CD4-positive, alpha-beta memory T cell (primary cell): Measurements from ENCODE around the gene ARL17B. TPM values are rescaled to one million over a fixed set of nuclear protein-coding genes. Genes with fewer than 3 reads are reported as not detected.
"Not testable (repeated sequence)": the region's sequence is repeated elsewhere in the genome, so short reads cannot be mapped to it uniquely, and the experiment has no call there.

Experiments used
- CTCF ChIA-PET: fragments of 350-600 bp; sonication (Branson Sonifier 250); formaldehyde crosslinking; loops from one replicate; lab custom pipeline; 2021; ENCODE audit warnings: inconsistent platforms; ENCODE audit not compliant: partially characterized antibody; lab: Charles Lee
- POLR2A ChIA-PET: fragments of 350-600 bp; sonication (Branson Sonifier 250); formaldehyde crosslinking; loops from one replicate; lab custom pipeline; 2021; ENCODE audit not compliant: partially characterized antibody; lab: Charles Lee
- DNase-seq, 5 donors: peaks; one replicate each; pipeline versions ENCODE4 v3.0.0 to v3.0.0-alpha.2; 2020 to 2022; ENCODE audit warnings: mixed read lengths in 1 of 5
- H3K27ac ChIP-seq: one replicate; pipeline ENCODE4 v1.7.0; 2013; ENCODE audit warnings: low read depth, low read length
- H3K27me3 ChIP-seq: 2 replicates; pipeline ENCODE4 v1.7.0; 2013; ENCODE audit warnings: mild to moderate bottlenecking, low read length, moderate library complexity; ENCODE audit not compliant: insufficient read depth
- H3K36me3 ChIP-seq: 2 replicates; pipeline ENCODE4 v1.7.0; 2013; ENCODE audit warnings: mild to moderate bottlenecking, low read length, moderate library complexity; ENCODE audit not compliant: insufficient read depth
- H3K4me1 ChIP-seq: 2 replicates; pipeline ENCODE4 v1.7.0; 2013; ENCODE audit warnings: mild to moderate bottlenecking, low read length, moderate library complexity; ENCODE audit not compliant: insufficient read depth
- H3K4me3 ChIP-seq, 2 donors: one replicate each; pipeline ENCODE4 v1.7.0; 2013; ENCODE audit warnings: low read length in 2 of 2, mild to moderate bottlenecking in 1 of 2
- H3K9me3 ChIP-seq, 2 donors: one replicate each; pipeline ENCODE4 v1.7.0; 2013; ENCODE audit warnings: low read length in 2 of 2, control low read depth in 1 of 2; ENCODE audit not compliant: control insufficient read depth in 1 of 2
- H3K27ac Mint-ChIP-seq, 7 donors: one replicate each; pipeline ENCODE4 v1.8.0; 2020 to 2021; ENCODE audit warnings: mixed read lengths in 7 of 7, mild to moderate bottlenecking in 6 of 7, inconsistent platforms in 3 of 7, moderate library complexity in 3 of 7
- H3K27me3 Mint-ChIP-seq, 2 donors: one replicate each; pipeline ENCODE4 v1.8.0; 2020 to 2021; ENCODE audit warnings: mixed read lengths in 2 of 2
- H3K36me3 Mint-ChIP-seq, 2 donors: one replicate each; pipeline ENCODE4 v1.8.0; 2020 to 2021; ENCODE audit warnings: mixed read lengths in 2 of 2, inconsistent platforms in 1 of 2, mild to moderate bottlenecking in 1 of 2
- H3K4me1 Mint-ChIP-seq, 4 donors: one replicate each; pipeline ENCODE4 v1.8.0; 2020 to 2021; ENCODE audit warnings: mixed read lengths in 4 of 4, mild to moderate bottlenecking in 1 of 4
- H3K4me3 Mint-ChIP-seq, 8 donors: one replicate each; pipeline ENCODE4 v1.8.0; 2020 to 2021; ENCODE audit warnings: mixed read lengths in 8 of 8, mild to moderate bottlenecking in 7 of 8, moderate library complexity in 6 of 8, inconsistent platforms in 3 of 8
- H3K9me3 Mint-ChIP-seq, 8 donors: one replicate each; pipeline ENCODE4 v1.8.0; 2020 to 2021; ENCODE audit warnings: mixed read lengths in 8 of 8, mild to moderate bottlenecking in 5 of 8, inconsistent platforms in 3 of 8, moderate library complexity in 1 of 8
- intact Hi-C: fragments of 100-400 bp; cut with micrococcal nuclease; formaldehyde crosslinking; loops from one replicate; pipeline ENCODE4 v1.15.1; 2023
- polyA plus RNA-seq, 2 donors: library from polyadenylated mRNA; unstranded; fragments of 300-500 nt; fragmentation: Illumina TruSeq; gene quantifications; one replicate each; pipeline ENCODE4 v1.2.3, GENCODE V29; 2021
- total RNA-seq, 2 experiments: library from RNA; stranded (reverse); gene quantifications; one replicate each; pipeline ENCODE4 v1.2.3, GENCODE V29; 2021

Gene ARL17B
- total and polyA plus RNA-seq, 4 experiments from 2014 or later = 31.6 to 40.2 (median 37.5) TPM

DNA sequence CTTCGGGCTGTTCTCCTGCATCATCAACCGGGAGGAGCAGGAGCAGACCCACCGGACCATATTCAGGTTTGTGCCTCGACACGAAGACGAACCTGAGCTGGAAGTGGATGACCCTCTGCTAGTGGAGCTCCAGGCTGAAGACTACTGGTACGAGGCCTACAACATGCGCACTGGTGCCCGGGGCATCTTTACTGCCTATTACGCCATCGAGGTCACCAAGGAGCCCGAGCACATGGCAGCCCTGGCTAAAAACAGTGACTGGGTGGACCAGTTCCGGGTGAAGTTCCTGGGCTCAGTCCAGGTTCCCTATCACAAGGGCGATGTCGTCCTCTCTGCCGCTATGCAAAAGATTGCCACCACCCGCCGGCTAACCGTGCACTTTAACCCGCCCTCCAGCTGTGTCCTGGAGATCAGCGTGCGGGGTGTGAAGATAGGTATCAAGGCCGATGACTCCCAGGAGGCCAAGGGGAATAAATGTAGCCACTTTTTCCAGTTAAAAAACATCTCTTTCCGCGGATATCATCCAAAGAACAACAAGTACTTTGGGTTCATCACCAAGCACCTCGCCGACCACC, 117.1 kb downstream of the ARL17B start:
- H3K4me3 Mint-ChIP-seq, H3K27me3 Mint-ChIP-seq, intact Hi-C loops, POLR2A ChIA-PET, CTCF ChIA-PET, H3K36me3 Mint-ChIP-seq, DNase-seq, H3K27ac Mint-ChIP-seq, H3K9me3 ChIP-seq, H3K4me1 Mint-ChIP-seq, H3K4me1 ChIP-seq, H3K27me3 ChIP-seq, H3K27ac ChIP-seq, H3K4me3 ChIP-seq, H3K9me3 Mint-ChIP-seq, H3K36me3 ChIP-seq: not testable (repeated sequence)

DNA sequence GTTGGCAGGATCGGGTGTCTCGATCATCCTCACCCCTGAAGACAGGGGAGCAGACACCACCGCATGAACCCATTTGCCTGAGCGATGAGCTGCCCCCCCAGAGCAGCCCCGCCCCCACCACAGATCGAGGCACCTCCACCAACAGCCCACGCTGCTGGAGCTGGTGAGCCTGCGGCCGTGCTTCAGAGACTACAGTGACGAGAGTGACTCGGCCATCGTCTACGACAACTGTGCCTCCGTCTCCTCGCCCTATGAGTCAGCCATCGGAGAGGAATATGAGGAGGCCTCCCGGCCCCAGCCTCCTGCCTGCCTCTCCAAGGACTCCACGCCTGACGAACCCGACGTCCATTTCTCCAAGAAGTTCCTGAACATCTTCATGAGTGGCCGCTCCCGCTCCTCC, 117.6 kb downstream of the ARL17B start:
- H3K27ac ChIP-seq, H3K27me3 Mint-ChIP-seq, H3K4me3 Mint-ChIP-seq, H3K36me3 ChIP-seq, CTCF ChIA-PET, DNase-seq, H3K27me3 ChIP-seq, intact Hi-C loops, H3K9me3 ChIP-seq, POLR2A ChIA-PET, H3K27ac Mint-ChIP-seq, H3K9me3 Mint-ChIP-seq, H3K4me1 Mint-ChIP-seq, H3K36me3 Mint-ChIP-seq, H3K4me1 ChIP-seq, H3K4me3 ChIP-seq: not testable (repeated sequence)

DNA sequence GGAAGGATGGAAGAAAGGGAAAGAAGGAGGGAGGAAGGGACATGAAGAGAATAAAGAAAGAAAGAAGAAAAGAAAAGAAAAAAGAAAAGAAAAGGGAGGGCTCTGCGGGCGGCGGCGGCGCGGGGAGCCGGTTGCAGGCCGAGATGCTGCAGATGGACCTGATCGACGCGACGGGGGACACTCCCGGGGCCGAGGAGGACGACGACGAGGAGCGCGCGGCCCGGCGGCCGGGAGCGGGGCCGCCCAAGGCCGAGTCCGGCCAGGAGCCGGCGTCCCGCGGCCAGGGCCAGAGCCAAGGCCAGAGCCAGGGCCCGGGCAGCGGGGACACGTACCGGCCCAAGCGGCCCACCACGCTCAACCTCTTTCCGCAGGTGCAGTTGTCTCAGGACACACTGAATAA, 118.1 kb downstream of the ARL17B start:
- DNase-seq, H3K9me3 Mint-ChIP-seq, H3K27me3 Mint-ChIP-seq, H3K4me1 ChIP-seq, intact Hi-C loops, CTCF ChIA-PET, H3K9me3 ChIP-seq, H3K27ac Mint-ChIP-seq, H3K4me3 Mint-ChIP-seq, H3K36me3 ChIP-seq, H3K27ac ChIP-seq, H3K27me3 ChIP-seq, POLR2A ChIA-PET, H3K4me1 Mint-ChIP-seq, H3K36me3 Mint-ChIP-seq, H3K4me3 ChIP-seq: not testable (repeated sequence)

DNA sequence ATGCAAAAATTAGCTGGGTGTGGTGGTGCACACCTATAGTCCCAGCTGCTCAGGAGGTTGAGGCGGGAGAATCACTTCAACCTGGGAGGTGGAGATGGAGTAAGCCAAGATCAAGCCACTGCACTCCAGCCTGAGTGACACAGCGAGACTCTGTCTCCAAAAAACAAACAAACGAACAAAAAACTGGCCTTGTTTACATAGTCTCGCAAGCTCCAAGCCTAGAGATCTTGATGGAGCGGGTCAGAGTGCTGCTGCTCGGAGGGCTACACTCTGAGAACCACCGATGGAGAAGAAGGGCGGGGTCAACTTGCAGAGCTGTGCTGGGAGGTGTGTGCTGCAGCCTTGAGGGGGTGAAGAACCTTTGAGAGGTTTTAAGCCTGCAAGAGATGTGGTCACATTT, 130.2 kb downstream of the ARL17B start:
- POLR2A ChIA-PET, CTCF ChIA-PET: not testable (repeated sequence)

DNA sequence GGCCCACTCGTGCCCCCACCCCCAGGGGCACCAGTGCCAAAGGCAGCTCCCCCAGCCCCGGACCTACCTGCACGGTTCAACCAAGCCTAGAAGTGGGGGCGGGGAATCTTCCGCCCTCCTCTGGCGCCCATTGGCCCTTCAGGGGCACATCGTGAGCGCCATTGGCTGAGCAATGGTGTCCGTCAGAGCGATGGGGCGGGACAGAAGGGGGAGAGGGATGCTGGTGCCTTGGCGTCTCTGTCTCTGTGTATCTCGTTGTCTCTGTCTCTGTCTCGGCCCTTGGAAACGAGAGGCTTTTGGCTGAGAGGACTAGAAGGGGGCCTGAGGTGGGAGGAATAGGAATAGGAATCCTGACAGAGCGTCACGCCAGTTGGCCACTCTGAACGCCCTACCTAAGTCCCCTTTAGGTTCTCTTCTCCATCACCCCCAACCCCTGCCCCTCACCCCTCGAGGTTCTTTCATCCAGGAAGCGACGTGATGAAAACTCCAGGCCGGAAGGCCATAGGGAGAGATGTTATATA, 136.2 kb downstream of the ARL17B start:
- Mint-ChIP-seq H3K27ac (peak overlapping the region; percentile 42 to 97 (median 88)), H3K4me3 (peak overlapping the region; percentile 91 to 97 (median 94))
- CTCF ChIA-PET, H3K36me3 ChIP-seq, H3K27me3 Mint-ChIP-seq, H3K27me3 ChIP-seq, H3K4me1 Mint-ChIP-seq, H3K9me3 ChIP-seq, POLR2A ChIA-PET, intact Hi-C loops, H3K9me3 Mint-ChIP-seq, H3K36me3 Mint-ChIP-seq, H3K4me1 ChIP-seq: not testable (repeated sequence)
- Histone ChIP-seq H3K4me3 (peak overlapping the region in 1 of 2 donors; percentile 55), H3K27ac (peak overlapping the region; percentile 43)
- DNase-seq = peak; percentile 87 to 99 (median 91)

More for the DNA sequence above, 130.2 kb downstream of the ARL17B start:
- H3K27me3 ChIP-seq, H3K4me3 Mint-ChIP-seq, H3K36me3 ChIP-seq, H3K9me3 ChIP-seq, intact Hi-C loops, H3K4me1 Mint-ChIP-seq, H3K9me3 Mint-ChIP-seq, H3K27me3 Mint-ChIP-seq, H3K27ac ChIP-seq, DNase-seq, H3K36me3 Mint-ChIP-seq, H3K4me3 ChIP-seq, H3K27ac Mint-ChIP-seq, H3K4me1 ChIP-seq: not testable (repeated sequence)

DNA sequence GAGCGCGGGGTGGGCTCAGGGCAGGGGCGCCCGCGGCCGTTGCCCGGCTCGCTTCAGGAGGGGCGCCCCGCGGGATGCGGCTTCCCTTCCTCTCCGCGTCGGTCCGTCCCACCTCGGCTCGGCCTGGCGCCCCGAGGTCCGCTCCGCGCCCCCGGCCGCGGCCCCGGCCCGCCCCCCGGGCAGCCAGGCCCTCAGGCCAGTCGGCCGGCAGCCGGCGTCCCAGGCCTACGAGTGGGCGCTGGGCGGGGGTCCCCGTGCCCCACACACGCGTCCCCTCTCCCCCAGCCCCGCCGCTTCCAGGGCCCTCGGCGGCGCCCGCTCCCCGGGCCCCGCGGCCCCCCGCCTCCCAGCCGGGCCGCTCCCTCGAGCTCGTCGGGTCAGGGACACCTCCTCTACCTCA, 136.7 kb downstream of the ARL17B start:
- DNase-seq, POLR2A ChIA-PET, H3K27me3 ChIP-seq, H3K9me3 Mint-ChIP-seq, H3K27me3 Mint-ChIP-seq, H3K4me1 Mint-ChIP-seq, intact Hi-C loops, H3K36me3 ChIP-seq, H3K4me1 ChIP-seq, CTCF ChIA-PET, H3K36me3 Mint-ChIP-seq, H3K9me3 ChIP-seq: not testable (repeated sequence)
- Mint-ChIP-seq H3K27ac (peak overlapping the region in 1 of 7 donors; percentile 82), H3K4me3 (peak overlapping the region; percentile 91 to 97 (median 94))
- H3K4me3 ChIP-seq = peak overlapping the region in 1 of 2 donors; percentile 55
- H3K27ac ChIP-seq = peak overlapping the region; percentile 43

Other genes with a start within 250 kb of the ARL17B start
- gene KANSL1, start 168.3 kb downstream of the ARL17B start, total RNA-seq = 100 to 1,000 TPM; 190 to 206 TPM
- gene KANSL1, start 168.3 kb downstream of the ARL17B start, polyA plus RNA-seq = 10 to 100 TPM in 1 of 2 donors, 1 to 10 TPM in 1; 6.7 to 24.3 TPM
- 10 to 100 TPM; 11.9 to 12.9 TPM for gene LRRC37A, start 66.6 kb downstream of the ARL17B start, total RNA-seq
- gene LRRC37A, start 66.6 kb downstream of the ARL17B start, polyA plus RNA-seq = 1 to 10 TPM in 1 of 2 donors, under 1 TPM in 1; 0.05 to 1.5 TPM
- gene LRRC37A2, start 150.7 kb upstream of the ARL17B start, total RNA-seq = 10 to 100 TPM; 46.4 to 49.3 TPM
- gene LRRC37A2, start 150.7 kb upstream of the ARL17B start, polyA plus RNA-seq = 10 to 100 TPM in 1 of 2 donors, 1 to 10 TPM in 1; 5.6 to 12.0 TPM
- 10 to 100 TPM; 45.9 to 49.4 TPM for gene ARL17A, start 217.9 kb upstream of the ARL17B start, total RNA-seq
- gene ARL17A, start 217.9 kb upstream of the ARL17B start, polyA plus RNA-seq = 10 to 100 TPM in 1 of 2 donors, 1 to 10 TPM in 1; 8.2 to 10.8 TPM
- 10 to 100 TPM; 60.9 to 67.3 TPM for gene NSF, start 228.9 kb upstream of the ARL17B start, total RNA-seq
- gene NSF, start 228.9 kb upstream of the ARL17B start, polyA plus RNA-seq = 10 to 100 TPM; 14.6 to 26.8 TPM